K562 (cell line): Measurements from ENCODE around the gene HPCAL1. TPM values are rescaled to one million over a fixed set of nuclear protein-coding genes. Genes with fewer than 3 reads are reported as not detected.

Source experiments
- CREB3L1 ChIP-seq: fragments of 450-650 bp; IDR thresholded peaks from 2 replicates; pipeline ENCODE4 v1.6.1; 2014; ENCODE audit warnings: low read depth, mild to moderate bottlenecking, moderate library complexity, borderline replicate concordance
- E2F5 ChIP-seq: sonication (generic); formaldehyde crosslinking; IDR thresholded peaks from 2 replicates; pipeline ENCODE4 v1.8.0; 2022; ENCODE audit warnings: mild to moderate bottlenecking, missing genetic modification reagents
- HMGXB4 ChIP-seq: sonication (generic); formaldehyde crosslinking; IDR thresholded peaks from 2 replicates; pipeline ENCODE4 v1.8.1; 2023; ENCODE audit warnings: mild to moderate bottlenecking, missing genetic modification reagents
- MAZ ChIP-seq, 2 experiments: fragments of 450-650 bp in 1 of 2; sonication (generic) in 1 of 2; formaldehyde crosslinking; IDR thresholded peaks in 1 of 2; conservative IDR thresholded peaks in 1 of 2; 2 replicates each; pipeline versions ENCODE4 v1.4.0 to v1.5.0; 2020; ENCODE audit warnings: mild to moderate bottlenecking in 1 of 2, missing genetic modification reagents in 1 of 2
- MCM7 ChIP-seq, 2 experiments: fragments of 450-650 bp; IDR thresholded peaks; 2 replicates each; pipeline ENCODE4 v1.6.1; 2016 to 2018
- NCOA4 ChIP-seq: fragments of 450-650 bp; IDR thresholded peaks from 2 replicates; pipeline ENCODE4 v1.6.1; 2018; ENCODE audit warnings: mild to moderate bottlenecking; ENCODE audit not compliant: partially characterized antibody
- NFE2 ChIP-seq: IDR thresholded peaks from 2 replicates; pipeline ENCODE4 v1.6.1; 2014; ENCODE audit warnings: antibody characterized with exemption, low read depth
- SETDB1 ChIP-seq: IDR thresholded peaks from one replicate; pipeline ENCODE4 v1.6.1; 2012; ENCODE audit warnings: low read length, control low read depth, inconsistent platforms
- SMAD4 ChIP-seq: fragments of 250-450 bp; sonication (Bioruptor Pico); conservative IDR thresholded peaks from 2 replicates; pipeline ENCODE4 v1.8.0; 2021; ENCODE audit warnings: inconsistent platforms, mild to moderate bottlenecking, moderate library complexity
- USF1 ChIP-seq: sonication (generic); formaldehyde crosslinking; IDR thresholded peaks from 2 replicates; pipeline ENCODE4 v1.9.0; 2022; ENCODE audit warnings: mild to moderate bottlenecking, missing genetic modification reagents
- ZBTB2 ChIP-seq: fragments of 450-650 bp; IDR thresholded peaks from 2 replicates; pipeline ENCODE4 v1.6.1; 2016; ENCODE audit warnings: antibody characterized with exemption
- ZBTB33 ChIP-seq: sonication (generic); formaldehyde crosslinking; IDR thresholded peaks from 2 replicates; pipeline ENCODE4 v1.8.1; 2023; ENCODE audit warnings: mild to moderate bottlenecking, missing genetic modification reagents
- ZEB2 ChIP-seq: fragments of 450-650 bp; IDR thresholded peaks from 2 replicates; pipeline ENCODE4 v1.6.1; 2016
- ZFP36 ChIP-seq: fragments of 150-350 bp; IDR thresholded peaks from 2 replicates; pipeline ENCODE4 v1.6.1; 2018; ENCODE audit warnings: low read length, low read depth; ENCODE audit not compliant: partially characterized antibody
- ZNF174 ChIP-seq: fragments of 250-450 bp; sonication (Bioruptor Pico); IDR thresholded peaks from 2 replicates; pipeline ENCODE4 v1.4.0; 2020; ENCODE audit warnings: mild to moderate bottlenecking
- polyA plus RNA-seq, 8 experiments: library from polyadenylated mRNA; depleted of rRNA in 4 of 8; stranded (reverse) in 5 of 8; unstranded in 3 of 8; fragments of >200 nt; fragmentation: Nextera tagmentation in 2 of 8; fragmentation: Illumina TruSeq in 1 of 8; extraction: Ambion mirVana in 2 of 8; extraction: Trizol in 1 of 8; gene quantifications; 2 replicates each; pipeline versions ENCODE4 v1.2.1 to v1.2.3, GENCODE V29; 2011 to 2014; ENCODE audit warnings: inconsistent platforms in 1 of 8, missing spikeins in 1 of 8
- total RNA-seq, 7 experiments: library from RNA; depleted of rRNA in 6 of 7; stranded (reverse); fragments of >200 nt in 6 of 7; fragmentation: Illumina TruSeq in 2 of 7; extraction: Trizol in 2 of 7; gene quantifications; 2 replicates each; pipeline versions ENCODE4 v1.2.1 to v1.2.3, GENCODE V29; 2011 to 2021; ENCODE audit warnings: low replicate concordance in 1 of 7

Gene HPCAL1
- total and polyA plus RNA-seq, 9 of the 15 experiments (the other 6 are each of a cell fraction or from before 2014, with no cell fraction given), result 2.7 to 65.5 (median 23.9) TPM

- TF ChIP-seq ZFP36, result peak; percentile 40
- no peak for TF ChIP-seq NCOA4
- no peak for TF ChIP-seq NFE2
- TF ChIP-seq ZNF174 (CRISPR knock-in tag), result no peak
- no peak for TF ChIP-seq ZBTB33 (CRISPR knock-in tag)
- no peak for TF ChIP-seq ZBTB2
- TF ChIP-seq ZEB2, result no peak
- no peak for TF ChIP-seq HMGXB4
- no peak for TF ChIP-seq MCM7 (IDR thresholded peaks at IDR 0.05)
- TF ChIP-seq SMAD4 (CRISPR knock-in tag), result no peak
- no peak for TF ChIP-seq USF1
- no peak for TF ChIP-seq SETDB1
- no peak for TF ChIP-seq E2F5
- TF ChIP-seq CREB3L1, result no peak
- no peak for TF ChIP-seq MAZ (CRISPR knock-in tag; conservative IDR thresholded peaks at IDR 0.05 in 1 of 2, IDR thresholded peaks at IDR 0.05 in 1 of 2)
Observed at GRCh38 chr2:10460366-10460796, 157.7 kb downstream of the HPCAL1 start (continued).
